GM23338 (cell line): Measurements from ENCODE around the gene TSPEAR.

Source experiments
- EZH2 ChIP-seq: fragments of 200-600 bp; sonication (generic); IDR thresholded peaks from one replicate; pipeline ENCODE4 v1.8.0; 2017; ENCODE audit warnings: antibody characterized with exemption, mild to moderate bottlenecking, low read depth; ENCODE audit not compliant: unreplicated experiment
- TF ChIP-seq, protein P1 (sequence below), 2 experiments: fragments of 200-600 bp in 1 of 2; sonication (generic) in 1 of 2; conservative IDR thresholded peaks; 2 replicates each; pipeline versions ENCODE4 v1.5.1 to v1.6.1; 2016 to 2017; ENCODE audit warnings: antibody characterized with exemption in 2 of 2, low read depth in 2 of 2, mild to moderate bottlenecking in 2 of 2, moderate library complexity in 1 of 2
- TF ChIP-seq, protein P2 (sequence below): IDR thresholded peaks from one replicate; pipeline ENCODE4 v1.6.1; 2018; ENCODE audit warnings: antibody characterized with exemption; ENCODE audit not compliant: unreplicated experiment

DNA sequence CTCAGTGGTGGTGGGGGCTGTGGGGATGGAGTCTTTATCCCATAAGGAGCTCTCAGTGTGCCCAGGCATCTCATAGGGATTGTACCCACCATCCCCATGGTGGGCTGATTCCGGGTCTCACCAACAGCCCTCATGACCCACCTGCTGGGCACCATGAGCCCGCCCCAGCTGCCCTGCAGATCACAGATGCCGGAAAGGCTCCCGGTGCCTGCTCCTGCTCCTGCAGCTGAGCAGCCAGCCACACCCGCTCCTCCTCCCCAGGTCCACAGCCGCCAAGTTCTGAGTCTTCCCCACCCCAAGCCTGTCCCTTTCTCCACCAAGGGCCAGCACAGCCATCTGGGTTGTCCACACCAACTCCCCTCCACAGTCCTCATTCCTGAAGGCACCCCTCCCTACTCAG is 15.5 kb upstream of the TSPEAR start:
- TF ChIP-seq, protein P1, sequence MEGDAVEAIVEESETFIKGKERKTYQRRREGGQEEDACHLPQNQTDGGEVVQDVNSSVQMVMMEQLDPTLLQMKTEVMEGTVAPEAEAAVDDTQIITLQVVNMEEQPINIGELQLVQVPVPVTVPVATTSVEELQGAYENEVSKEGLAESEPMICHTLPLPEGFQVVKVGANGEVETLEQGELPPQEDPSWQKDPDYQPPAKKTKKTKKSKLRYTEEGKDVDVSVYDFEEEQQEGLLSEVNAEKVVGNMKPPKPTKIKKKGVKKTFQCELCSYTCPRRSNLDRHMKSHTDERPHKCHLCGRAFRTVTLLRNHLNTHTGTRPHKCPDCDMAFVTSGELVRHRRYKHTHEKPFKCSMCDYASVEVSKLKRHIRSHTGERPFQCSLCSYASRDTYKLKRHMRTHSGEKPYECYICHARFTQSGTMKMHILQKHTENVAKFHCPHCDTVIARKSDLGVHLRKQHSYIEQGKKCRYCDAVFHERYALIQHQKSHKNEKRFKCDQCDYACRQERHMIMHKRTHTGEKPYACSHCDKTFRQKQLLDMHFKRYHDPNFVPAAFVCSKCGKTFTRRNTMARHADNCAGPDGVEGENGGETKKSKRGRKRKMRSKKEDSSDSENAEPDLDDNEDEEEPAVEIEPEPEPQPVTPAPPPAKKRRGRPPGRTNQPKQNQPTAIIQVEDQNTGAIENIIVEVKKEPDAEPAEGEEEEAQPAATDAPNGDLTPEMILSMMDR (conservative IDR thresholded peaks at IDR 0.05; ENCODE audit: low read depth in 2 of 2) = no peak
- TF ChIP-seq, protein P2, sequence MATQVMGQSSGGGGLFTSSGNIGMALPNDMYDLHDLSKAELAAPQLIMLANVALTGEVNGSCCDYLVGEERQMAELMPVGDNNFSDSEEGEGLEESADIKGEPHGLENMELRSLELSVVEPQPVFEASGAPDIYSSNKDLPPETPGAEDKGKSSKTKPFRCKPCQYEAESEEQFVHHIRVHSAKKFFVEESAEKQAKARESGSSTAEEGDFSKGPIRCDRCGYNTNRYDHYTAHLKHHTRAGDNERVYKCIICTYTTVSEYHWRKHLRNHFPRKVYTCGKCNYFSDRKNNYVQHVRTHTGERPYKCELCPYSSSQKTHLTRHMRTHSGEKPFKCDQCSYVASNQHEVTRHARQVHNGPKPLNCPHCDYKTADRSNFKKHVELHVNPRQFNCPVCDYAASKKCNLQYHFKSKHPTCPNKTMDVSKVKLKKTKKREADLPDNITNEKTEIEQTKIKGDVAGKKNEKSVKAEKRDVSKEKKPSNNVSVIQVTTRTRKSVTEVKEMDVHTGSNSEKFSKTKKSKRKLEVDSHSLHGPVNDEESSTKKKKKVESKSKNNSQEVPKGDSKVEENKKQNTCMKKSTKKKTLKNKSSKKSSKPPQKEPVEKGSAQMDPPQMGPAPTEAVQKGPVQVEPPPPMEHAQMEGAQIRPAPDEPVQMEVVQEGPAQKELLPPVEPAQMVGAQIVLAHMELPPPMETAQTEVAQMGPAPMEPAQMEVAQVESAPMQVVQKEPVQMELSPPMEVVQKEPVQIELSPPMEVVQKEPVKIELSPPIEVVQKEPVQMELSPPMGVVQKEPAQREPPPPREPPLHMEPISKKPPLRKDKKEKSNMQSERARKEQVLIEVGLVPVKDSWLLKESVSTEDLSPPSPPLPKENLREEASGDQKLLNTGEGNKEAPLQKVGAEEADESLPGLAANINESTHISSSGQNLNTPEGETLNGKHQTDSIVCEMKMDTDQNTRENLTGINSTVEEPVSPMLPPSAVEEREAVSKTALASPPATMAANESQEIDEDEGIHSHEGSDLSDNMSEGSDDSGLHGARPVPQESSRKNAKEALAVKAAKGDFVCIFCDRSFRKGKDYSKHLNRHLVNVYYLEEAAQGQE = no peak
- no peak for TF ChIP-seq EZH2
